Right lobe of liver (tissue), 4 donors: ENCODE measurements around the gene C13orf46.

Source experiments
- POLR2A ChIP-seq: fragments of 450-650 bp; IDR thresholded peaks from one replicate; pipeline ENCODE4 v1.6.1; 2017; ENCODE audit warnings: antibody characterized with exemption, mild to moderate bottlenecking
- TF ChIP-seq, protein P1 (sequence below), 4 donors: fragments of 200-600 bp in 3 of 4; fragments of 450-650 bp in 1 of 4; IDR thresholded peaks; one replicate each; pipeline versions ENCODE4 v1.5.1 to v1.8.0; 2016 to 2022; ENCODE audit warnings: antibody characterized with exemption in 4 of 4, mild to moderate bottlenecking in 2 of 4
- donor health status: DM: no; HTN: no; CAD: no.
- donor health status: DM: no; HTN: no; CAD: no.
- donor health status: DM: no; HTN: yes; CAD: no.

DNA sequence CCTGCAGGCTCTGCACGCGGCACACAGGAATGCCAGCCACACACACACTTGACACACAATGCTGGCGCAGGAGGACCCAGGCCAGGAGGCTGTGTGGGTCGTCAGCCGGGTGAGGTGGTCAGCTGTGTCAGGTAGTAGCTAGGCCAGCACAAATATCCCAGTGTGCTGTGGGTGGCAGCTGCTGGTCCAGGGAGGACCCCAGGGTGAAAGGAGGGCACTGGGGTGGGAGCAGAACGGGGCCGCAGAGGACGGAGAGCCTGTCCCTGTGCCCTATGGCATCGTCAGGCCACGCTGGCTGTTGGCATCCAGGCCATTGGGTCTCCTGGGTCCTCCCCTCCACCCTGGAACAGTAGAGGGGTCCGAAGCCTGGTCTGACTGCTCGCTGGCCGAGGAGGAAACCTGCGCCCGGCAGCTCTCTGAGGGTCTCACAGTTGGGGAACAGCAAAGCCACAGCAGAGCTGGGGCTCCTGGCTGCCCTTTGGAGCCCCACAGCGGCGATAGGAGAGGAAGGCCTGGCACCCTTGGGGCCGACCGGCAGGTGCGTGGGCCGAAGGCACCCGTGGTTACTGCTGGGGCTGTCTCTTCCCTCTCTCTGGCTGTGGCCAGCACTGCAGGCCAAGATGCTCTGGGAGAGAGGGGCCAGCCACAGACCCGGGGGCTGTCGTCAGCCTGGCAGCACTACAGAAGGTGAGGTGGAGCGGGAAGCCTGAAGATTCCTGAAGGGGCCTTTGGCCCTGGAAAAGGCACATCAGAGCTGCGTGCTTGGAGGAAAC is 27.3 kb downstream of the C13orf46 start:
- TF ChIP-seq, protein P1, sequence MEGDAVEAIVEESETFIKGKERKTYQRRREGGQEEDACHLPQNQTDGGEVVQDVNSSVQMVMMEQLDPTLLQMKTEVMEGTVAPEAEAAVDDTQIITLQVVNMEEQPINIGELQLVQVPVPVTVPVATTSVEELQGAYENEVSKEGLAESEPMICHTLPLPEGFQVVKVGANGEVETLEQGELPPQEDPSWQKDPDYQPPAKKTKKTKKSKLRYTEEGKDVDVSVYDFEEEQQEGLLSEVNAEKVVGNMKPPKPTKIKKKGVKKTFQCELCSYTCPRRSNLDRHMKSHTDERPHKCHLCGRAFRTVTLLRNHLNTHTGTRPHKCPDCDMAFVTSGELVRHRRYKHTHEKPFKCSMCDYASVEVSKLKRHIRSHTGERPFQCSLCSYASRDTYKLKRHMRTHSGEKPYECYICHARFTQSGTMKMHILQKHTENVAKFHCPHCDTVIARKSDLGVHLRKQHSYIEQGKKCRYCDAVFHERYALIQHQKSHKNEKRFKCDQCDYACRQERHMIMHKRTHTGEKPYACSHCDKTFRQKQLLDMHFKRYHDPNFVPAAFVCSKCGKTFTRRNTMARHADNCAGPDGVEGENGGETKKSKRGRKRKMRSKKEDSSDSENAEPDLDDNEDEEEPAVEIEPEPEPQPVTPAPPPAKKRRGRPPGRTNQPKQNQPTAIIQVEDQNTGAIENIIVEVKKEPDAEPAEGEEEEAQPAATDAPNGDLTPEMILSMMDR (IDR thresholded peaks at IDR 0.05), result no peak
- no peak for TF ChIP-seq POLR2A
